ENCODE data around the gene EEPD1.
"Not testable (repeated sequence)": the region's sequence is repeated elsewhere in the genome, so short reads cannot be mapped to it uniquely, and the experiment has no call there.

Gene EEPD1

GRCh38 chr7:36152756-36153570 is at the start of gene EEPD1:
EEPD1 (plus strand) TSS chr7:36153254; CDS start chr7:36154325, 1,071 bp downstream.
- in situ Hi-C loops (cut with MboI; ENCODE audit: low pct_unique_long_range_greater_than_20kb, low sequenced_read_pairs, unreplicated experiment): no loop called here

GRCh38 chr7:36103837-36104561 is 49.1 kb upstream of the EEPD1 start:
- no peak for TF ChIP-seq CTCF (IDR thresholded peaks at IDR 0.05; ENCODE audit: extremely low read depth, insufficient read depth, missing control alignments)
- in situ Hi-C loops (cut with MboI; ENCODE audit: low pct_unique_long_range_greater_than_20kb, low sequenced_read_pairs, unreplicated experiment): no loop called here
- DNase-seq (ENCODE audit: low spot score): no peak

More at GRCh38 chr7:36152756-36153570, at the start of gene EEPD1:
- peak; percentile 97 for DNase-seq (ENCODE audit: low spot score)
- no peak for TF ChIP-seq CTCF (IDR thresholded peaks at IDR 0.05; ENCODE audit: extremely low read depth, insufficient read depth, missing control alignments)

GRCh38 chr7:36106972-36107908 is 45.8 kb upstream of the EEPD1 start:
- in situ Hi-C loops (cut with MboI; ENCODE audit: low pct_unique_long_range_greater_than_20kb, low sequenced_read_pairs, unreplicated experiment); DNase-seq (ENCODE audit: low spot score): not testable (repeated sequence)

- in situ Hi-C loops (cut with MboI; ENCODE audit: low pct_unique_long_range_greater_than_20kb, low sequenced_read_pairs, unreplicated experiment): no loop called here
- TF ChIP-seq CTCF (IDR thresholded peaks at IDR 0.05; ENCODE audit: extremely low read depth, insufficient read depth, missing control alignments): no peak
- no peak for DNase-seq (ENCODE audit: low spot score)
Observed at GRCh38 chr7:36107926-36108631, 45.0 kb upstream of the EEPD1 start.

- in situ Hi-C loops (cut with MboI; ENCODE audit: low pct_unique_long_range_greater_than_20kb, low sequenced_read_pairs, unreplicated experiment): no loop called here
- TF ChIP-seq CTCF (IDR thresholded peaks at IDR 0.05; ENCODE audit: extremely low read depth, insufficient read depth, missing control alignments): no peak
- DNase-seq (ENCODE audit: low spot score): no peak
Observed at GRCh38 chr7:36109013-36109627, 43.9 kb upstream of the EEPD1 start.

GRCh38 chr7:36110584-36110983 is 42.5 kb upstream of the EEPD1 start:
- no peak for DNase-seq (ENCODE audit: low spot score)
- TF ChIP-seq CTCF (IDR thresholded peaks at IDR 0.05; ENCODE audit: extremely low read depth, insufficient read depth, missing control alignments): no peak
- in situ Hi-C loops (cut with MboI; ENCODE audit: low pct_unique_long_range_greater_than_20kb, low sequenced_read_pairs, unreplicated experiment): no loop called here
